Fibroblast of upper back skin (primary cell): Measurements from ENCODE around the gene TKTL1.
"Not testable (repeated sequence)": the region's sequence is repeated elsewhere in the genome, so short reads cannot be mapped to it uniquely, and the experiment has no call there.

Source experiments
- DNase-seq: peaks from one replicate; pipeline ENCODE4 v3.0.0-alpha.2; 2013

Gene TKTL1

DNA sequence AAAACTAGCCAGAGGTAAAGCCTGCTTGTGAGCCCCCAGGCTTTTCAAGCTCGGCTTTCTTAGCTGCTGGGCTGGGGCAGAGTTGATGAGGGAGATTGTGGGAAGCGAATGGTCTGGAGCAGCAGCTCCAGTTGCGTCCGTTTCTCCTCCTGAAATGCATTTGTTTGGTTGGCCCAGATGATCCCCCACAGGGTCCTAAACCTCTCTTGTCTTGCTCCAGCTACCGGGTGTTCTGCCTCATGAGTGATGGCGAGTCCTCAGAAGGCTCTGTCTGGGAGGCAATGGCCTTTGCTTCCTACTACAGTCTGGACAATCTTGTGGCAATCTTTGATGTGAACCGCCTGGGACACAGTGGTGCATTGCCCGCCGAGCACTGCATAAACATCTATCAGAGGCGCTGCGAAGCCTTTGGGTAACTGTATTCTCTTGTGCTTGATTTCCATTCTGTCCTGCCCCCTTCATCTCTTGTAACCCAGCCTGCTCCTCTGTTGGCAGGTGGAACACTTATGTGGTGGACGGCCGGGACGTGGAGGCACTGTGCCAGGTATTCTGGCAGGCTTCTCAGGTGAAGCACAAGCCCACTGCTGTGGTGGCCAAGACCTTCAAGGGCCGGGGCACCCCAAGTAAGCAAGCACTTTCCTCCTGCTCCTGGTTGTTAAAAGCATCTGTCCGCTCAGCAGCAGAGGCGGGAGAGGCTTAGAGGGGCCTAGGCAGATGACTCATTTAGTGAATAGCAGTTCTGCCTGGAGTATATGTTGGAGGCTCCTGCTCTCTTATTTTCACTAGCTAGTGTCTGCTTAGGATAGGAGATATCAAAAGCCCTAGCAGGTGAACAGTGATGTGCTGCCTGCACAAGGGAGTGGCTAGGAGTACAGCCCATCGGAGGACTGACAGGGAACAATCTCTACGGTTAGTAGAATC is 15.3 kb downstream of the TKTL1 start:
- DNase-seq = no peak

DNA sequence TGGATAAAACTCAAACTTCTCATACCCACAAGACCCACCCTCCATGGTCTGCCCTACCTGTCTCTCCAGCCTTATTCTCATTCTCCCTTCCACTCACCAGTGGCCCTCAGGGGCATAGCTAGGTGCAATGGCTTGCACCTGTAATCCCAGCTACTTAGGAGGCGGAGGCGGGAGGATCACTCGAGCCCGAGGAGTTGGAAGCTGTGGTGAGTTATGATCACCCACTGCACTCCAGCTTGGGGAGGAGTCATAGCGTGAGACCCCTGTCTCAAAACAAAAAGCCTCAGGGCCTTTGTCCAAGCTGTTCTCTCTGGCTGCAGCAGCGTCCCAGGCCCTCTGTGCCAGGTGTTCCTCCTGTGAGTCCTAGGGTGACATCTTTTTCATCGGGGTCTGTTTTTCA is 16.5 kb downstream of the TKTL1 start:
- DNase-seq = no peak

DNA sequence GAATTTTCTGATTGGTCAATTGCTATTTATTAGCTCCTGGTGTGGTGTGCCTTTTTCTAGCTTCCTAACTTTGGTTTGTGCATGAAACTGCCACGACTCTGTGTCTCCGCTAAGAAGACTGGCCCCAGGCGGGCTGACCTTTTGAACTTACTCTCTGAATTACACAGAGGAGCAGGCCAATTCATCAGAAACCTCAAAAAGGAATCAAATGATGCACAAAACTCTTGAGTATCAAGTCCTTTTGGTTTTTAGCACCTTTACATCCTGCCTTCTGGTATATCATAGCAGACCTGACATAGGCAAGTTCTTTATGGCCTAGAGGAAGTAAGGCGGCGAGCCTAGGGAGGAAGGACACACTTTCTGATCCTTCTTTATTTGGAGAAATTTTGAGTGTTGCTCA is 17.6 kb downstream of the TKTL1 start:
- no peak for DNase-seq

DNA sequence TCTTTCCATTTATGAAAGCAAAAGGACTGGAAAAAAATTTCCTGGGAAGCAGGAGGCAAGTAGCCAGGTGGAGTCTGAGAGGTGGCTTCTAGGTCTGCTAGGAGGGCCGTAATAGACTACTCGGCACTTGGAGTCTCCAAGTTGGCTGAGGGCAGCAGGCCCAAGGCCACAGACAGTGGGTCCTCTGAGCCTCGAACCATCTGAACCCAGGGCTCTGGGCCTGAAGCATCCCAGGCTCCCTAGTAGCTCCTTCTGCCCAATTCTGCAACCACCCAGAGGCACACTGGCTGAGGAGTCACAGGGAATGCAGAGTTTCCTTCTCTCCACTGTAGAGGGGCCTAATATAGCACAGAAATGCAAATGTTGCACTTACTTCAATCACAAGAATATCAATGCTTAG is 19.8 kb downstream of the TKTL1 start:
- no peak for DNase-seq

DNA sequence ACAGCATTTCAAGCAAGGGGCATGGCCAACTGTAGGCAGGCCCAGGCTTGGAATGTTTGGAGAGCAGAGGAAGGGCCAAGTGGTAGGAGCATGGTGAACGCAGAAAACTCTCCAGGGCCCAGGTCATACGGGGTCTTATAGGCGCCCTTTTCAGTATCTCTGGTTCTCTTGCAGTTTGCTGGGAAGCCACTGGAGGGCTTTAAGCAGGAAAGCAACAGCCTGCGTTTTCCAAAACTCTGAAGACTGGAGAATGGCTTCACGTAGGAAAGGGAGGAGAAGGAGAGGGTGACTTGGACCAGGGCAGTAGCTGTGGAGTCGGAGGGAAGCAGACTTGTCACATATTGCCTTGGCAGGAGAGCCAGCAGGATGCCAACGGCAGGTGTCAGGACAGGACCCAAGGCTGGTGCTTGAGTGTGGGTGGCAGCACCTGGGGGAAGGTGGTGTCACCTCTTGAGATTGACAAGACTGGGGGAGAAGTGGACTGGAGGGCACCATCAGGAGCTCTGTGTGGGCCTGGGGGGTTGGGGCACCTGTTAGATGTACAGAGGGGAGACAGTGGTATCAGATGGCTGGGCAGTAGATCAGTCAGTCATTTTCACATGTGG is 21.9 kb downstream of the TKTL1 start:
- no peak for DNase-seq

DNA sequence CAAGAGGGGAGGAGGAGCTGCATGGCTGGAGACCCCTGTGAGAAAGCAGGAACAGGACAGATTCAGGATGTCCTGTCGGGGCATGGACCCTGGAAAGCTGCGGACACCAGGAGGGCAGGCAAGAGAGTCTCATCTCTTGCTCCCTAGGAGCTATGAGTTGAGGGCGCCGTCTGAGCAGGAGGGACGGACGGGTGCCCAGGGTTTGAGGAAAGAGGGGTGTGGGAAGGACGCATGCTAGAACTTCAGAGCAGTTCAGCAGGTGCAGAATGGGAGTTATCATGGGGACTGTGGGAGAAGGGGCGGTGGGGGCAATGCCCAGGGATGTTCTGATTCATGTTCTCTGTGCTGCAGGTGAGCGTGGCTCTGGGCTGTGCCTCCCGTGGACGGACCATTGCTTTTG is 24.8 kb downstream of the TKTL1 start:
- DNase-seq = no peak

DNA sequence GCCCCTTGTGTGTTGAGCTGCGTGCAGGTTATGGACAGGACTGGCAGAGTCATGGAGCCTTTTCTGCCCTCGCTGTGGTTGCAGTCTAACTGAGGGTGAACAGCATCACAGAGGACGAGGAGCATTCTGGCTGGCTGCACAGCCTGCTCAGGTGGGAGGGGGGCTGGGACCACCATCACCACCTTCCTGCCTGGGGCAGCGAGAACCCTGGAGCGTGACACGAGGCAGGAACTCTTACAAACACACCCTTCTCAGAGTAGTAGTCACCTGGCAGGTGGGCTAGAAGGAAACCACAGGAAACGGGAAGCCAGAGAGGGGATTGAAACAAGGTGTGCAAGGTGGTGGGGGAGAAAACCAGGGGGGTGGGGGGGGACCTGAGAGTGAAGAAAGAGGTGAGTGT is 25.6 kb downstream of the TKTL1 start:
- DNase-seq = no peak

DNA sequence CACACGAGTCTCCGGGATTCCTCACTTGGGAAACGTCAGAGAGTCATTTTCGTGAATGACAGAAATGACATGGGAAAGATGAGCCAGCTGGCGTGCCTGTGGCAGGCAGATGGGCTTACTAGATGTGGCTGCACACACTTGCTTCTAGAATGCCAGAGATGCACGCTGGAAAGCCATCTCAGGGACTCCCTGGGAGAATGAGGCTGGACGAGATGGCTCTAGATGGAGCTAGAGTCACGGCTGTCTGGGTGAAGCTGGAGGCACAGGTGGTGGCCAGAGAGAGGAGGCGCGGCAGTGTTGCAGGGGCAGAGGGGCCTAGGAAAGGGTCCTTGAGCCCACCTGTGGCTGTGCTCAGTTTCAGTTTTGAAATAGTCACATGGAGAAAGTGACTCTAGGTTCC is 26.0 kb downstream of the TKTL1 start:
- DNase-seq = no peak

DNA sequence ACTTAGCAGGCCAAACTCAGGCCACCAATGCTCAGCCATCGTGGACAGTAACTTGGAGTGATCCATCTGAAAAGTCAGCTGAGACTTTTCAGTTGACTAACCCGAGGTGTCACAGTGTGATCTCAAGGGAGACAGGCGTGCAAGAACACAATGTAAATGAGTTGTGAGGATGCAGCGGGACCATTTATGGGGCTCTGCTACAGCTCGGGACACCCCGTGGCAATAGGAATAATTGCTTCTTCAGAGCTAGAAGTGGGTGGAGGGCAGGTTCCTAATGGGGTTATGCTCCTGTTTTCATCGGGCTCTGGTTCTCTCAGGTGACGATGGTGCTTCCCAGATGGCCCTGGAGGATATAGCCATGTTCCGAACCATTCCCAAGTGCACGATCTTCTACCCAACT is 27.3 kb downstream of the TKTL1 start:
- DNase-seq = no peak

DNA sequence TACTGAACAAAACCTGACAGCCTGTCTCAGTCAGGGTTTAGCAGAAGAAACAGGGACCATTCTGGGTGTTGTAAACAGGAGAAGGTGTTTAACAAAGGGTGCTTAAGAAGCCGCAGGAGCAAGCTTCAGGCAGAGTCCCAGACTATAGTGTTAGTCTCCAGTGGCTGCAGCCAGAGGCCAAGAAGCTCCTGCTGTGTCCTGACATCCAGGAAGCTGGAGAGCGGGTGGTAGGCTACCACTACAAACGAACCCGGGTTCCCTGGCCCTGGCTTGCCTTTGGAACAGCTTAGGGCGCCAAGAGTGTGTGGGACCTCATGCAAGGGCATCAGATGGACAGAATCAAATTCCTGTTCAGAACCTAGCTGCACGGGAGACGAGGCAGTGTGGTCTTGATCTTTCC is 27.9 kb downstream of the TKTL1 start:
- no peak for DNase-seq

DNA sequence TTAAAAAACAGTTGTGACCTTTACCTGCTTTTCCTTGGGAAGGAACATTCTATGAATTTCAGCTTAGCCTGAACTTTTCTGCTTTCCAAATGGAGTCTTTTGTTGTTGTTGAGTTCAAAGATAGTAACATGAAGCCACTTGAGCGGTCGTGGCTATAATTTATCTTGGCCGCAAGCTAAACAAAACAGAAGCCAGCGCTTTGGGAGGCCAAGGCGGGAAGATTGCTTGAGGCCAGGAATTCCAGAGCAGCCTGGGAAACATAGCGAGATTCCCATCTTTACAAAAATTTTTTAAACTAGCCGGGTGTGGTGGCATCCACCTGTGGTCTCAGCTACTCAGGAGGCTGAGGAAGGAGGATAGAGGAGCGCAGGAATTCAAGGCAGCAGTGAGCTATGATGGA is 29.9 kb downstream of the TKTL1 start:
- DNase-seq = no peak

DNA sequence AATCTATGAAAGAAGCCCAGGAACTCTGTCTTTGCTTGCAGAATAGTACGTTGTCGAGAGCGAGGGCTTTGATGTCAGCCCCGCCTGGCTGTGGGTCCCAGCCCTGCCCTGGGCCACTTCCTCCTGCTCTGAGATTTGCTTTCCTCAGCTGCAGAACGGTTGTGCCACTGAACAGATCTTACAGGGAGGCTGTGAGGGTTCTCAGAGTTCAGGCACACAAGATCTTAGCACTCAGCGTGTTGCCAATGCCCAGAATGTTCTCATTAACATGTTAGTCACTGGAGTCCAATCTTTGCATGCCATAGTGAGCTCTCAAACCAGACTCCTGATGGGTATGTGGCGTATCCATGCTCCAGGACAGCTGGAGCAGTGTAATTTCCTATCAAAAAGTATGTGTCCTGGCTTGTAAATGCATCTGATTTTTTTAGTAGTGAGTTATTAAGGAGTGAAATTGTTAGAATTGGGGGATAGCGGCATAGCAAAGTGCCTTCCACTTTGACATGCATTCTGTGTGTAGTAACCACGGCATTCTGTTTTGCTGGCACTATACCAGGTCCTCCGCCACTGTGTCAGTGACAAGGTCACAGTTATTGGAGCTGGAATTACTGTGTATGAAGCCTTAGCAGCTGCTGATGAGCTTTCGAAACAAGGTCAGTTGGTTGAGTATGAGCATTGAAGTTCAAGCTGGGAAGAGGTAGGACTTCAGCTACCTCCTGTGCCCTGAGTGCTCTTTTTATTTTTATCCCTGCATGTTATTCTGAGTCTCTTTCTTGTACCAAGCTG is 31.6 kb downstream of the TKTL1 start:
- DNase-seq = peak; percentile 38

DNA sequence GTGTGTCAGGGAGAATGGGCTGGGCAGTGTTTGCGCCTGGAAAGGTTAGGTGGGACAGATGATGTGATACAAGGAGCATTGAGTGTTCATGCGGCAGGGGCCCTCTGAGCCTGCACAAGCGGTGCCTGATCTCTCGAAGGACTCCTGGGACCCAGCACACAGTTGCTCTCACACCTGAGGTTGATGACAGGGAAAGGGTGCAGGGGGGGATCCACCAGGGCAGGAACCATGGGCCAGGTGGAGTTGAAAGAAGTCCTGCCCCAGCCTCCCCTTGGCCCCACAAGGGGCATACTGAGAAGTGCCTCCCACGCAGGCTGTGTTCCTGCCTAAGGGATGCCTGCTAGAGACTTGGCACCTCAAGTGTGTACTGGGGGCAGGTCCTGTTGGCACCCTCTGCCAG is 33.1 kb downstream of the TKTL1 start:
- DNase-seq = no peak

DNA sequence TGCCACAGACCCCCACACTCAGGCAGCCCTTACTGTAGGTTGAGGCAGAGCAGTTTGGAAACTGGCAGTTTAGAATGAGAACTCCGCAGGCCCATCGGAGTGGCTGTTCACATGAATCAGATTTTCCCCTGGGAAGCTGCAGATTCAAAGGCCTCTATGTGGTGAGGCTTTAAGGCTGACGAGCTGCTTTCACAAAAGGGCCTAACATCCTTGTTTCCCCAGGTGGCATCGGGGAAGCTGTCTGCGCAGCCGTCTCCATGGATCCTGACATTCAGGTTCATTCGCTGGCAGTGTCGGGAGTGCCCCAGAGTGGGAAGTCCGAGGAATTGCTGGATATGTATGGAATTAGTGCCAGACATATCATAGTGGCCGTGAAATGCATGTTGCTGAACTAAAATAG is 33.7 kb downstream of the TKTL1 start:
- DNase-seq = no peak

DNA sequence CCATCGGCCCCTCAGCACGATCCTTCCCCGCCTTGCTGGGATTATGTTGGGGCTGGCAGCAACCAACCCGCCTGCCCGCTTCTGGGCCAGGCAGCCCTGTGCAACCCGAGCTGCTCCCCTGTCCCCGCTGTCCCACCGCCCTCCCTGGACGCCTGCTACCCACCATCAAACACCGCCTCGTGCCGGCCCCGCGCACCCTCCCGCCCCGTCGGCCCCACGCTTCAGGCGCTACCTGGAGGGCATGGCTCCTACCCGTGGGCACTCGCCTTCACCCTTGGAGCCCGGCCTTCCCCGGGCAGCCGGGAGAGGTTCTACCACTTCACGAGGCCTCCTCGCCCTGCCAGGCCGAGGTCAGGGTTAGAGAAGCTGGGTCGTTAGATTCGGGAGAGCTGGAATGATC is 37.0 kb downstream of the TKTL1 start:
- no peak for DNase-seq

DNA sequence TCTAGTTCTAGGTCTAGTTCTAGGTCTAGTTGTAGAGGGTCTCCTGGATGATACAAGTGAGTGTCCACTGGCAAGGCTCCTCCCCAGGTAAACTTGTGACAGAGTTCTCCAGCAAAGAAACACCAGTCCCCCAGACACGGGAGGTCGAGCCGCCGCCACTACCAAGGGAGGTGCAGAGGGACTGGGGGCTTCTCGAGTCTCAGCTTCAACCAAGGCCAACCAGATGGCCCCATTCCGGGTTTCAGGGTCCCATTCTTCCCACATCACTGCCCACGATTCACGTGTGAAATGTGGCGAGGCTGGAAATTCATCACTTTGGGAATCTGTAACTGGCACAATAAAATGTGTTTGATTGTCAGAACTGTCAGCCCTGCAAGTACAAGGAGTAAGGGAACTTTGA is 37.5 kb downstream of the TKTL1 start:
- no peak for DNase-seq

DNA sequence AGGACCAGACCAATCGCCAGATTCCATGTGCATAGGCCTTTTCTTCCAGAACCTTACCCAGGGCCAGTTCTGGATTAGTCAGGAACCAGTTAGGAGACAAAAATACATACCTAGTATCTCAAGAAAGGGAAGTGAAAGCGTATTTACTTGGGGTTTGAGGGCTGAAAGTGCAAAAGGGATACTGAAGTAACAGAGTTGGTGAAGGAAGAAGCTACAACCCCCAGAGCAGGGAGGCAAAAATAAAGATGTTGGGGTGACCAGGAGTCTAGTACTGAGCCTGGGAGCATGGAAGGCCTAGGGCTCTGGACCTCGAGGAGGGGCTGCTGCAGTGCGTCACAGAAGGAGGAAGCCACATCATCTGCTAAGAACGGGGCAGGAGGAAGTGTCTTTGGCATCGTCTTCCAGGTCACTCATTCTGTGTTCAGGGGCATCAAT is 38.3 kb downstream of the TKTL1 start:
- no peak for DNase-seq

DNA sequence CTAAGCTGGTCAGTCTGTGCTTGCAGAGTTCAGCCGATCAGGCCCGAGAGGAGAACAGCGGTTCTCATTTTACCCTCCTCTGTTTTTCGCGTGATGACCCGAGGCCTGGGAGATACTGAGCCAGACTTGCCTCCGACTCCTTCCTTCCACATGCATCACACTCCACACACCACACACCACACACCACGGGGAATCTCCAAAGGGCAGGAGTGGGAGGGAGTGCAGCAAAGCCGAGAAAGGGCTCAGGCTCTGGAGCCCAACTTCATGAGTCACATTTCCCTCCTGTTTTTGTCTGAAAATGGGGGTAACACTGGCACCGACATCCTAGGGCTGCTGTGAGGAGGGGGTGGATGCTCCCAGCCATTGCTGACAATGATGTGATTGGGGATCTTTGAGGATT is 38.9 kb downstream of the TKTL1 start:
- no peak for DNase-seq

DNA sequence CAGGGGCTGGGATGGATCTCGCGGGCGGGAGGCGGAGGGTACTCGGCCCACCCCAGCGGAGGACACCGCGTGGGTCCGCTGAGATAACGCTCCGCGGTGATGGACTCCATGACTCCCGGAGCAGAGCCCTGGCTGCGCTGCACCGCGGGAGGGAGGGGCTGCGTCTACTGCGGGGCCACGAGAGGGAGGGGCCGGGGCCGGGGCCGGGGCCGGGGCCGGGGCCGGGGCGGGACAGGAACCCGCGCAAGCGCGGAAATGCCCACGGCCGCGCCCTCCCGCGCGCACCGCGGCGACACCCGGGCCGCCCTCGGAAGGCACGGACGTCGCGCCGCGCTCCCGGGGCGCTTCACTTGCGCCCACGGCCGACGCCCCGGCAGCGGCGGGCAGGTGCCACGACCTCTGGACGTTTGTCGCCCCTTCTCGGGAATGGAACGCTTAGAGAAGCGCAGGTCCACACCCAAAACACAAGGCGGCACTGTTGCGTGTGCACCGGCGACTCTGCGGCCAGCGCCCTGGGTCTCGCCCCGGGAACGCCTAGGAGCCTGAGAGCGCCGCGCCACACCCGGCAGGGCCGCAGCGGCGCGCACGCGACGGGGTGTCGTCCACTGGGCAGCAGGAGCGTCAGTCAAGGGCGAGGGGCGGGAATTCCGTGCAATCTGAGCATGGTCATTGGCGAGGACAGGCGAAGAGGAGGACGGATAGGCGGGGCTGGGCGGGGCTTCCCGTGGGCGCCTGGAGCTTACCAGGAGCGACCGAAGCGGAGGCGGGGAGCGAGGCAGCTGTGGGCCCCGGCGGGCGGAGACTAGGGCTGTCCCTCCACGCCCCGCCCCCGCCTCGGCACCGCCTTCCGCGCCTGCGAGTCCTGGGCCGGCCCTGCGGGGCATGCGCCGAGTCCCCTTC is 46.1 kb downstream of the TKTL1 start:
- DNase-seq = not testable (repeated sequence)

DNA sequence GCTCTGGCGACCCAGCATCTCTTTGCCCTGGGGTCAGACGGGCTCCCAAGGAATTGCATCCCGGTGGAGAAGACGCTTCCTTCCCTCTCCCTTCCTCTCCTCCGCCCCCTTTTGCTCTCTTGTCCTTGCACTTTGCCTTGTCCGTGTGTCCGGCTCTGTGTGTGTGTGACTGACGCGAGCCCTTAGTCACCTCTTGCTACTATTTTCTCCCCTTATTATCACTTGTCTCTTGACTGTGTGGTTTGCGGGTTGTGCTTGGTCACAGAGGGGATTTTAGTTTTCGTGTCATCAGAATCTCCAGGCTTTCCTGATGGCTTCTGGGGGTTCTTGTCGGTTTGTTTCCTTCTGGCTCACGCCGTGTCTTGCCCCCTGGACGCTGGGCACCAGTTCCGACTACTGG is 47.5 kb downstream of the TKTL1 start:
- not testable (repeated sequence) for DNase-seq

DNA sequence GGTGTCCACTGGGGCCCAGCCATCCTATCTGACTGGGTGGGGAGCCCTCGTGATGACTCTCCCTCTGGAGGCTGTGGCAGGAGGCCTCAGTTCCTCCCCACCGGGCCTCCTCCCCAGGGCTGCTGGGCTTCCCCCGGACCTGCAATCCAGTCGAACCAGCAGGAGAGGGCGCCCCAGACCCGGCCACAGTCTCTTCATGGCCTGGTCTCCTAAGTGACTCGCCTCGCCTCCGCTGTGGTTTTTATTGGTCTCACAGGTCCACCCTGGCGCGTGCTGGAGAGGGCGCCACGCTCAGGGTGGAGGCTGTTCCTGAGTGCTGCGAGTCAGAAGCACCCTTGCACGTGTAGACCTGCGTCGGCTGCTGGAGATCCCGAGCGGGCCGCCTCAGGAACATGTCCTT is 48.0 kb downstream of the TKTL1 start:
- DNase-seq = not testable (repeated sequence)

DNA sequence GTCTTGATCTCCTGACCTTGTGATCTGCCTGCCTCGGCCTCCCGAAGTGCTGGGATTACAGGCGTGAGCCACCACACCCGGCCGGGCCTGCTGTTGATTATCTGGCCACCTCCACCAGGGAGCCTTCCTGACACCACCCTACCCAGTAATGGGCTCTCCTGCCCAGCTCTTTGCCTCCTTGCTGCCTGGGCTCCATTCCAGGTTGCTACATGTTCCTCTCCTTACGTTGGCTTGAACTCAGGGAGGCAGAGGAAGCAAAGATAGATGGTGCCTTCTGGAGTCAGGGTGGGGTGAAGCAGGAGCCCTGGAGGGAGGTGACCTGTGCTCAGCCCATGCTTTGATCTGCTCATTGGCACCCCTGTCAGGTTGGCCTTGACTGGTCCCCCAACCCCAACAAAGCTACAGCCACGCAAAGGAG is 52.5 kb downstream of the TKTL1 start:
- peak; percentile 47 for DNase-seq
